K562 (cell line): ENCODE data around the gene AMPD3. TPM values are rescaled to one million over a fixed set of nuclear protein-coding genes. Genes with fewer than 3 reads are reported as not detected.
A peak's percentile ranks its signal among the peaks of the same experiment; 100 is the strongest.

Source experiments
- CSDE1 ChIP-seq, 2 experiments: fragments of 450-650 bp; IDR thresholded peaks; 2 replicates each; pipeline ENCODE4 v1.6.1; 2016; ENCODE audit warnings: mild to moderate bottlenecking in 1 of 2
- KDM5B ChIP-seq: fragments of 200-600 bp; sonication (generic); IDR thresholded peaks from 2 replicates; pipeline ENCODE4 v1.6.1; 2012; ENCODE audit warnings: low read depth, mild to moderate bottlenecking, moderate library complexity, low read length, control low read depth, inconsistent platforms; ENCODE audit not compliant: insufficient replicate concordance
- LARP7 ChIP-seq: fragments of 450-650 bp; IDR thresholded peaks from 2 replicates; pipeline ENCODE4 v1.6.1; 2016
- MTF1 ChIP-seq: fragments of 250-450 bp; sonication (Bioruptor Pico); IDR thresholded peaks from 2 replicates; pipeline ENCODE4 v1.9.0; 2021; ENCODE audit warnings: moderate library complexity, mild to moderate bottlenecking, inconsistent platforms, borderline replicate concordance
- TFAP4 ChIP-seq: sonication (generic); formaldehyde crosslinking; IDR thresholded peaks from 2 replicates; pipeline ENCODE4 v1.8.0; 2022; ENCODE audit warnings: missing genetic modification reagents, mild to moderate bottlenecking, moderate library complexity, borderline replicate concordance
- ZNF263 ChIP-seq: sonication (generic); formaldehyde crosslinking; IDR thresholded peaks from 2 replicates; pipeline ENCODE4 v1.8.0; 2022; ENCODE audit warnings: mild to moderate bottlenecking, missing genetic modification reagents, borderline replicate concordance
- ZNF318 ChIP-seq, 2 experiments: fragments of 450-650 bp; IDR thresholded peaks; 2 replicates each; pipeline ENCODE4 v1.6.1; 2016; ENCODE audit warnings: mild to moderate bottlenecking in 2 of 2, borderline replicate concordance in 1 of 2, low read depth in 1 of 2, moderate library complexity in 1 of 2
- ZNF695 ChIP-seq: fragments of 450-650 bp; formaldehyde crosslinking; IDR thresholded peaks from 2 replicates; pipeline ENCODE4 v1.4.0; 2020; ENCODE audit warnings: mild to moderate bottlenecking, moderate library complexity
- ZNF76 ChIP-seq: fragments of 250-450 bp; sonication (Bioruptor Pico); IDR thresholded peaks from 2 replicates; pipeline ENCODE4 v1.4.0; 2020; ENCODE audit warnings: mild to moderate bottlenecking, moderate library complexity, borderline replicate concordance
- polyA plus RNA-seq, 8 experiments: library from polyadenylated mRNA; depleted of rRNA in 4 of 8; stranded (reverse) in 5 of 8; unstranded in 3 of 8; fragments of >200 nt; fragmentation: Nextera tagmentation in 2 of 8; fragmentation: Illumina TruSeq in 1 of 8; extraction: Ambion mirVana in 2 of 8; extraction: Trizol in 1 of 8; gene quantifications; 2 replicates each; pipeline versions ENCODE4 v1.2.1 to v1.2.3, GENCODE V29; 2011 to 2014; ENCODE audit warnings: inconsistent platforms in 1 of 8, missing spikeins in 1 of 8
- total RNA-seq, 7 experiments: library from RNA; depleted of rRNA in 6 of 7; stranded (reverse); fragments of >200 nt in 6 of 7; fragmentation: Illumina TruSeq in 2 of 7; extraction: Trizol in 2 of 7; gene quantifications; 2 replicates each; pipeline versions ENCODE4 v1.2.1 to v1.2.3, GENCODE V29; 2011 to 2021; ENCODE audit warnings: low replicate concordance in 1 of 7
- TF ChIP-seq, protein P1 (sequence below): sonication (generic); formaldehyde crosslinking; IDR thresholded peaks from 2 replicates; pipeline ENCODE4 v1.8.0; 2023; ENCODE audit warnings: mild to moderate bottlenecking, missing genetic modification reagents
- TF ChIP-seq, protein P2 (sequence below): sonication (generic); formaldehyde crosslinking; IDR thresholded peaks from 2 replicates; pipeline ENCODE4 v1.8.0; 2023; ENCODE audit warnings: mild to moderate bottlenecking, missing genetic modification reagents

Gene AMPD3
- total and polyA plus RNA-seq, 9 of the 15 experiments (the other 6 are each of a cell fraction or from before 2014, with no cell fraction given) = 4.4 to 23.6 (median 11.2) TPM

GRCh38 chr11:10455637-10456487, 798 bp downstream of the AMPD3 start (continued):
- TF ChIP-seq, protein P1, sequence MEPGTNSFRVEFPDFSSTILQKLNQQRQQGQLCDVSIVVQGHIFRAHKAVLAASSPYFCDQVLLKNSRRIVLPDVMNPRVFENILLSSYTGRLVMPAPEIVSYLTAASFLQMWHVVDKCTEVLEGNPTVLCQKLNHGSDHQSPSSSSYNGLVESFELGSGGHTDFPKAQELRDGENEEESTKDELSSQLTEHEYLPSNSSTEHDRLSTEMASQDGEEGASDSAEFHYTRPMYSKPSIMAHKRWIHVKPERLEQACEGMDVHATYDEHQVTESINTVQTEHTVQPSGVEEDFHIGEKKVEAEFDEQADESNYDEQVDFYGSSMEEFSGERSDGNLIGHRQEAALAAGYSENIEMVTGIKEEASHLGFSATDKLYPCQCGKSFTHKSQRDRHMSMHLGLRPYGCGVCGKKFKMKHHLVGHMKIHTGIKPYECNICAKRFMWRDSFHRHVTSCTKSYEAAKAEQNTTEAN (CRISPR knock-in tag) = no peak
- TF ChIP-seq, protein P2, sequence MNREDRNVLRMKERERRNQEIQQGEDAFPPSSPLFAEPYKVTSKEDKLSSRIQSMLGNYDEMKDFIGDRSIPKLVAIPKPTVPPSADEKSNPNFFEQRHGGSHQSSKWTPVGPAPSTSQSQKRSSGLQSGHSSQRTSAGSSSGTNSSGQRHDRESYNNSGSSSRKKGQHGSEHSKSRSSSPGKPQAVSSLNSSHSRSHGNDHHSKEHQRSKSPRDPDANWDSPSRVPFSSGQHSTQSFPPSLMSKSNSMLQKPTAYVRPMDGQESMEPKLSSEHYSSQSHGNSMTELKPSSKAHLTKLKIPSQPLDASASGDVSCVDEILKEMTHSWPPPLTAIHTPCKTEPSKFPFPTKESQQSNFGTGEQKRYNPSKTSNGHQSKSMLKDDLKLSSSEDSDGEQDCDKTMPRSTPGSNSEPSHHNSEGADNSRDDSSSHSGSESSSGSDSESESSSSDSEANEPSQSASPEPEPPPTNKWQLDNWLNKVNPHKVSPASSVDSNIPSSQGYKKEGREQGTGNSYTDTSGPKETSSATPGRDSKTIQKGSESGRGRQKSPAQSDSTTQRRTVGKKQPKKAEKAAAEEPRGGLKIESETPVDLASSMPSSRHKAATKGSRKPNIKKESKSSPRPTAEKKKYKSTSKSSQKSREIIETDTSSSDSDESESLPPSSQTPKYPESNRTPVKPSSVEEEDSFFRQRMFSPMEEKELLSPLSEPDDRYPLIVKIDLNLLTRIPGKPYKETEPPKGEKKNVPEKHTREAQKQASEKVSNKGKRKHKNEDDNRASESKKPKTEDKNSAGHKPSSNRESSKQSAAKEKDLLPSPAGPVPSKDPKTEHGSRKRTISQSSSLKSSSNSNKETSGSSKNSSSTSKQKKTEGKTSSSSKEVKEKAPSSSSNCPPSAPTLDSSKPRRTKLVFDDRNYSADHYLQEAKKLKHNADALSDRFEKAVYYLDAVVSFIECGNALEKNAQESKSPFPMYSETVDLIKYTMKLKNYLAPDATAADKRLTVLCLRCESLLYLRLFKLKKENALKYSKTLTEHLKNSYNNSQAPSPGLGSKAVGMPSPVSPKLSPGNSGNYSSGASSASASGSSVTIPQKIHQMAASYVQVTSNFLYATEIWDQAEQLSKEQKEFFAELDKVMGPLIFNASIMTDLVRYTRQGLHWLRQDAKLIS = no peak
- TF ChIP-seq ZNF695 (CRISPR knock-in tag) (no peak), ZNF76 (CRISPR knock-in tag) (no peak), CSDE1 (IDR thresholded peaks at IDR 0.05) (no peak), LARP7 (no peak), ZNF263 (CRISPR knock-in tag) (no peak; the same call in 1 of the 2 replicates), ZNF318 (IDR thresholded peaks at IDR 0.05; ENCODE audit: borderline replicate concordance in 1 of 2, low read depth in 1 of 2) (peak in 1 of 2 experiments; percentile 23; a peak in 1 of 4 replicates), KDM5B (peak; percentile 70), MTF1 (CRISPR knock-in tag) (no peak), TFAP4 (CRISPR knock-in tag) (peak; percentile 96)
